HG03439 (cell line): ENCODE measurements around the gene FOXP1.

Experiments used
- ATAC-seq: cut with Tn5 transposase; IDR thresholded peaks from one replicate; pipeline ENCODE4 v1.9.1; 2021; ENCODE audit warnings: mild to moderate bottlenecking, moderate library complexity; ENCODE audit not compliant: unreplicated experiment

FOXP1 gene

GRCh38 chr3:71288269-71288930 lies 295.1 kb downstream of the FOXP1 start:
- no peak for ATAC-seq

GRCh38 chr3:71285086-71285485 lies 298.4 kb downstream of the FOXP1 start:
- no peak for ATAC-seq

GRCh38 chr3:71282976-71283375 lies 300.6 kb downstream of the FOXP1 start:
- no peak for ATAC-seq

DNA sequence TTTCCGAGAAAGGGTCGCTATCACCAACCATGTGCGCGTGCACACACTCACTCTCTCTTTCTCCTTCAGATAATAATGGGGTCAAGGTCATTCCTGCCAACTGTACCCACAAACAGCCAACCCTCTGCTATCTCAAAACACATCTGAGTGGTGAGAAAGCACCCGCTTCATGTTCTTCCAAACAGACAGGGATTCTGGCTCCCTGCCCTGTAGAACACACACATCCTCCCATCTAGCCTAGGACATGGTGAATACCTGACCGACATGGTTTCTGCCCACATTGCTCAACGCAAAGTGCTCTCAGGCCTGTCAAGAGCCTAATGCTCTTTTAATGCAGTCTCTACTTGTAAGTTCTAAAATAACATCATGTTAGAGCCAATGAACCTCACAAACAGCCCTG lies 302.2 kb downstream of the FOXP1 start:
- ATAC-seq, result no peak

GRCh38 chr3:71277341-71277740 lies 306.2 kb downstream of the FOXP1 start:
- no peak for ATAC-seq

DNA sequence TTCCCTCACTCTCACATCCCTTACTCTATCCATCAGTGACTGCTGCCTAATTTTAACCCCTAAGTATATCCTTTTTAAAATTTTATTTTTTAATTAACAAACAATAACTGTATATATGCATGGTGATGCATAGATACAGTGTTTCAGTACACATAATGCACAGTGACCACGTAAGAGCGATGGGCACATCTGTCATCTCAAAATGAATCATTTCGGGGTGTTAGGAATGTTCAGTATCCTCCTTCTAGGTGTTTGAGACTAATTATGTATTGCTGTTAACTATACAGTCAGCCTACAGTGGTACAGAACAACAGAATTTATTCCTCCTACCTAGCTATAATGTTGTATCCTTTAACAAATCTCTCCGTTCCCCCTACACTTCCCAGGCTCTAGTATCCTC lies 307.0 kb downstream of the FOXP1 start:
- no peak for ATAC-seq

- no peak for ATAC-seq
These were observed 310.1 kb downstream of the FOXP1 start for GRCh38 chr3:71273453-71273852.

DNA sequence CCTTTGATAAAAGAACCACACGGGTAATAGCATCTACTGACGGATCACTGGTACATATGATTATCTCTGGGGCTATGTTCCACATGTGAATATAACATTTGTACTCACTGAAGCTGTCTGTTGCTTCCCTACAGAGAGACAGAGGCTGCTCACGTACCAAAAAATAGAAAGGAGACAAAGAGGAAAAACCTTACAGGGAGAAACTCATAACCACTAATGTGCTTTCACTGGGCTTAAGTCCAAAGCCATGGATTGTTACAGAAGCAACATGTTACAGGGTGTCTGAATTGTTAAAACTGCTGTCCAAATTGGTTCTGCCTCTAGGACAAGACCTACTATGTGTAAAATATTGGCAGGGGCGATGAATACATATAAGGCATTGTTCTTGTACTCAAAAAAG lies 311.9 kb downstream of the FOXP1 start:
- no peak for ATAC-seq

DNA sequence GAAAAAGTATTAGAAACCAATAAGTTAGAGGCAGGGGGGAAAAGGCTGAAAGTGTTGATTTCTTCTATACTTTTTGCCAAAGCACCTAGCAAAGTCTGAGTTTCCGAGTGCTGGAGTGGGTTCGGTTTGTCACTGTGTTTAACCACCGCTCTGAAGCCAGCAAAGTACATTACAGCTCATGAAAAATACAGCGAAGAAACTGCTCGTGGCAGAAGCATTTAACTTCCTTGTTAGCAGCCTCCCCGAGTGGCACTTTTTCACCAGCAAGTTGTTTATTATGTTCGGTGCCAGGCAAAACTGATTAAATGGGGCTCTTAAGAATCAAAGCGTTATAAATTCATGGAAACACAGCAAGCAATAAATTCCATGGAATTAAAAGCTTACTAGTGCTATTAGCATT lies 313.6 kb downstream of the FOXP1 start:
- no peak for ATAC-seq

DNA sequence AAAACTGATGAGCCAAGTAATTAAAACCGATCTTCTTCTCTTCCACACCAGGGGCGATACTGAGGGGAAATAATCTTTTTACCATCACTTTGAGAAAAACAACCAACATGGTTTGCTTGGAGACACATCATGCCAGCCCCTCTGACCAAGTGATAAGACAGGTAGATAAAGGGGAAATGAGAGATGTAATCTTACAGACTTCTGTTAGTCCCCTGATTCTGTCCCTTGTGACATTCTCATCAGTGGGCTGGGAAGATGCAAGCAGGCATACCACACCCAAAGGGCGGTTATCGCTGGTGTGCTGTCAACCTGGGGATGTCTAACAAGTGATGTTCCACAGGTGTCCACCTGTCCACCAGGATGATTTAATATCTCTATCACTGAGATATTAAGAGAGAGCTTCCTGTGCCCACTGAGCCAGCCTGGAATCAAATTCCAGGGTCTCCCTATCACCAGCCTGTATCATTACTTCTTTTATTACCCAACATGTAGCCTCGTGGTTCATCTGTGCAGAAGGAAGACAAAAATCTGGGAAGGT lies 315.0 kb downstream of the FOXP1 start:
- ATAC-seq, result no peak

DNA sequence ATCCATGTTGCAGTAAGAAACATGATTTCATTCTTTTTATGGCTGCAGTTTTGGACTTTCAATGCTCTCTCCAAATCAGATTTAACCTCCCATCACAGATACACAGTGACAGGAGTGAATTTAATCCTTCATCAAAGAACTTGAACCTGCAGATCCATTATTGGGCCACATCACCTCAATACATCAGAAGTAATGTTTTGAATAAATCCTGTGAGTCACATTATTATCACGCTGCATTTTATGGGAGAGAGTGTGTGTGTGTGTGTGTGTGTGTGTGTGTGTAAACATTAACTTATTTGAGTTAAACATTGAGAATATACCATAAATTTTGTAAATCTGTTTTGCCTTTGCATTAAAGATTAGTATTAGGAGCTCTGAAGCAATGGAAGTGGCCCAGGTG lies 316.7 kb downstream of the FOXP1 start:
- no peak for ATAC-seq

- no peak for ATAC-seq
These were observed 318.1 kb downstream of the FOXP1 start for GRCh38 chr3:71265365-71265915.

GRCh38 chr3:71264840-71265239 lies 318.7 kb downstream of the FOXP1 start:
- ATAC-seq, result no peak

DNA sequence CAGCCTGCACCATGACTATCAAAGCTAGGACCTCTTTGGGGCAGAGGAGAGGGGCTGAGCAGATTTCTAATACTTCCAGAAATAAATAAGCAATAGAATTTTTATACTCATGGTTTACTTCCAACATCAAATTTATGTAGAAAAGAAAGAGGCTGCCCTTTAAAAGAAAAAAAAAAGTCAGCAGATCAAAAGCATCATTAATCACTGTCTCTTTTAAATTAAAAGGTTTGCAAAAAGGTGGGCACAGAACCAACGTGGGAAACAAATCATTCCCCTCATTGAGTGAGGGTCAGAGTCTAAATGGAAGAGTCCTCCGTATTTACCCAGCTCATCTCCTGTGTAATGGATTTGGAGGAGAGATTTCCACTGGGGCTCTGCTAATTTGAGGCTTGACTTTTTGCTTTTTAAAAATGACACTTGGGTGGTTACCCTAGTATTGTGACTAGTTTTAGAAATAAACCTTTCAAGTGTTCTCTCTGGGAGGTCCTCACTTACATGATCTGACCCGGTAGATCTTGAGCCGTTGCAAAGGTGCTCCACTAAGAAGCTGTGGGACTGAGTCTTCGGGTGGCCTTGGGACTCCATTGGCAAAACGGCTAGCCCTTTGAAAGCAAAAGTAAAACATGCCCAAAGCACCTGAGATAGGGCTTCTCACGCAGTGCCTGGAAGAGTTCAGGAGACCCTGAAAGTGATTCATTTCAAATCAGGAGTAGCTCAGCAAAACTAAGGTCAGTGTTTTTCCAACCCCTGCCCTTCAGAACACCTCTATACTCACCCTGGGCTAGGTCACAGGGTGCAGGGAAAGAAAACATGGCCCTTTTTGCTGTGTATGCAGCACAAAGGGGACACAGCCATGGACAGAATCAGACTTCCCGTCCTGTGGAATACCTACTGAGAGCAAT lies 320.9 kb downstream of the FOXP1 start:
- no peak for ATAC-seq

- no peak for ATAC-seq
These were observed 322.7 kb downstream of the FOXP1 start for GRCh38 chr3:71260782-71261181.

DNA sequence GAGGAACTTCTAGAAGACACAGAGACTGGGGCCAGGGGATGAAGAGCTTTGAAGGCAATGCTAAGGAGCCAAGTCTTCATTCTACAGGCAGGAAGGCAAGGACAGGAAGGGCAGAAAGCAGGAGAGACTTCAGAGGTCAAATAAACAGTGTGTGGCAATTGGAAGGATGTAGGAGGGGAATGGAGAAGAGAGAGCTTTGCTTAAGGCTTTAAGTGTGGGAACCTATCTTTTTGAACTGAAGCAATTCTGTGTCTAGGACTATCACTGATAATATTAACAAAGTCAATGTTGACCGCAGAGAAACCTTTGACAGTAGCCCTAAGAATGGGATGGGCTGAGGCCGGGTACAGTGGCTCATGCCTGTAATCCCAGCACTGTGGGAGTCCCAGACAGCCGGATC lies 325.0 kb downstream of the FOXP1 start:
- ATAC-seq, result no peak

DNA sequence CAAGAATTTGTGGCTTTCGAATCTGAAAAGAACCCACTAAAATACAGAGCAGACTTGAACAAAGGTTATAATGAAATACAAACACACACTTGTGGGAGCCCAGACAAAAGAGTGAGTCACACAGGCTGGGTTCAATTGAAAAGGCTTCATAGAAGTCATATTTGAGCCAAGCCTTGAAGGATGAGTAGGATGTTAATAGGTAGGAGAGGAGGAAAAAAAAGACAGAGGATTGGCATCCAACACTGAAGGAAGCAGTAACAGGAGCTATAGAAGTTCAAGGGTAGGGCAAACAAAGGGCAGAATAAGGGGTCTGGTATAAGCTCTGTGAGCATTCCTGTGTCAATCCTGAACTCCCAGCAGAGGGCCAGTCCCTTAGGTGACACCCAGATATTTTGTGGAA lies 325.4 kb downstream of the FOXP1 start:
- no peak for ATAC-seq

DNA sequence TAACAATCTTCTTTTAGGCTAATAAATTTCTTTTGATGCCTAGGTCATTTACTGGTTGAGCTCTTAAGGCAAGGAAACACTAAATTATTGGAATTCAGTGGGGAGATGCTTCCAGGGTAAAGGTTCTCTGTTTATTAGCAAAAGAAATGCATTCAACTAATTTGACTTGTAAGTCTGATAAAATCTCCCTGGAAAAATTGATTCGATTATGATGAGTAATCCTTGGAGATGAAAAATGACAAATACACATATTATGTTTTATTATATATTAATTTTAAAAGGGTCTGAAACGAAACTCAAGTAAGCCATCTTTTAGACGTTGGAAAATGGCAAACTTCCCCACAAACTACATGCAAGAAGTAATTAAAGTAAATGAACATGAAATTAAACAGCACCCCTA lies 328.0 kb downstream of the FOXP1 start:
- no peak for ATAC-seq

GRCh38 chr3:71254281-71255057 lies 329.1 kb downstream of the FOXP1 start:
- no peak for ATAC-seq

- no peak for ATAC-seq
These were observed 330.4 kb downstream of the FOXP1 start for GRCh38 chr3:71253169-71253568.

GRCh38 chr3:71252466-71252865 lies 331.1 kb downstream of the FOXP1 start:
- ATAC-seq, result no peak
